Smooth muscle cell (in vitro differentiated cells): Measurements from ENCODE around the gene MIER2. TPM values are rescaled to one million over a fixed set of nuclear protein-coding genes. Genes with fewer than 3 reads are reported as not detected.
A peak's percentile ranks its signal among the peaks of the same experiment; 100 is the strongest.

Experiments used
- DNase-seq: peaks from one replicate; lab custom pipeline; 2025; ENCODE audit not compliant: unreplicated experiment; lab: John Stamatoyannopoulos, UW
- H2AFZ ChIP-seq: fragments of 200-600 bp; sonication (generic); 2 replicates; pipeline ENCODE4 v1.6.0; 2016; ENCODE audit warnings: antibody characterized with exemption, low read depth, mild to moderate bottlenecking
- H3F3A ChIP-seq: fragments of 200-600 bp; sonication (generic); 2 replicates; pipeline ENCODE4 v1.6.0; 2017; ENCODE audit warnings: antibody characterized with exemption, low read depth
- H3K27ac ChIP-seq: fragments of 200-600 bp; sonication (generic); 2 replicates; pipeline ENCODE4 v1.5.1; 2016; ENCODE audit warnings: low read depth, mild to moderate bottlenecking
- H3K27me3 ChIP-seq: fragments of 200-600 bp; sonication (generic); 2 replicates; pipeline ENCODE4 v1.6.1; 2016; ENCODE audit warnings: low read depth, mild to moderate bottlenecking
- H3K36me3 ChIP-seq: fragments of 200-600 bp; sonication (generic); 2 replicates; pipeline ENCODE4 v1.5.1; 2016; ENCODE audit warnings: low read depth
- H3K4me1 ChIP-seq: fragments of 200-600 bp; sonication (generic); 2 replicates; pipeline ENCODE4 v1.5.1; 2016; ENCODE audit warnings: low read depth
- H3K4me2 ChIP-seq: fragments of 200-600 bp; sonication (generic); 2 replicates; pipeline ENCODE4 v1.6.0; 2016; ENCODE audit warnings: mild to moderate bottlenecking
- H3K4me3 ChIP-seq: fragments of 200-600 bp; sonication (generic); 2 replicates; pipeline ENCODE4 v1.5.1; 2016; ENCODE audit warnings: mild to moderate bottlenecking
- H3K79me2 ChIP-seq: fragments of 200-600 bp; sonication (generic); 2 replicates; pipeline ENCODE4 v1.6.0; 2016; ENCODE audit warnings: low read depth, mild to moderate bottlenecking
- H3K9ac ChIP-seq: fragments of 200-600 bp; sonication (generic); 2 replicates; pipeline ENCODE4 v1.6.0; 2016; ENCODE audit warnings: low read depth
- H3K9me3 ChIP-seq: fragments of 200-600 bp; sonication (generic); replicated peaks from 2 replicates; pipeline ENCODE4 v1.5.1; 2016; ENCODE audit warnings: low read depth
- H4K20me1 ChIP-seq: fragments of 200-600 bp; sonication (generic); 2 replicates; pipeline ENCODE4 v1.6.0; 2016; ENCODE audit warnings: low read depth
- CTCF ChIP-seq: fragments of 200-600 bp; sonication (generic); IDR thresholded peaks from 2 replicates; pipeline ENCODE4 v1.5.1; 2017; ENCODE audit warnings: borderline replicate concordance, mild to moderate bottlenecking, antibody characterized with exemption; ENCODE audit not compliant: insufficient read depth, poor library complexity, severe bottlenecking
- WGBS: methylation state at CpG from one replicate; pipeline ENCODE4 v1.1.7; 2016; ENCODE audit warnings: low lambda C conversion rate; 5-methylcytosine and 5-hydroxymethylcytosine counted together
- polyA plus RNA-seq: library from polyadenylated mRNA; unstranded; fragments of >200 nt; fragmentation: Nextera tagmentation; extraction: Ambion mirVana; gene quantifications from 2 replicates; pipeline ENCODE4 v1.2.1, GENCODE V29; 2016
- total RNA-seq: library from RNA; depleted of rRNA; stranded (reverse); fragments of >200 nt; gene quantifications from 2 replicates; pipeline ENCODE4 v1.2.3, GENCODE V29; 2014

MIER2 gene
- total and polyA plus RNA-seq, 2 experiments from 2014 or later = 12.7 to 79.7 TPM

- H3K4me3 ChIP-seq = no peak overlapping the region
- no peak overlapping the region for H3K27ac ChIP-seq
- no peaks in the 10 kb centered on the region for H3K36me3 ChIP-seq
- H3K9ac ChIP-seq = no peak overlapping the region
- DNase-seq = no peak
- TF ChIP-seq CTCF = no peak
- H3F3A ChIP-seq = no peaks in the 10 kb centered on the region
- no peak overlapping the region for H2AFZ ChIP-seq
- peaks cover 7% of the 10 kb centered on the region for H3K4me1 ChIP-seq
- peaks cover 38% of the 10 kb centered on the region for H3K27me3 ChIP-seq
- H4K20me1 ChIP-seq = no peaks in the 10 kb centered on the region
- H3K4me2 ChIP-seq = peak overlapping the region; percentile 74
- 67% methylated on average over 13 of the region's 13 CpGs for whole genome bisulfite sequencing
- H3K9me3 ChIP-seq = no peaks in the 10 kb centered on the region
- H3K79me2 ChIP-seq = no peaks in the 10 kb centered on the region
Observed at GRCh38 chr19:295687-296370, 48.8 kb downstream of the MIER2 start.

GRCh38 chr19:294946-295686 lies 49.5 kb downstream of the MIER2 start:
- no peaks in the 10 kb centered on the region for H3K79me2 ChIP-seq
- H3K27me3 ChIP-seq = peaks cover 45% of the 10 kb centered on the region
- peak overlapping the region; percentile 11 for H3K4me3 ChIP-seq
- no peaks in the 10 kb centered on the region for H3F3A ChIP-seq
- H4K20me1 ChIP-seq = no peaks in the 10 kb centered on the region
- H3K9ac ChIP-seq = no peak overlapping the region
- peak overlapping the region; percentile 74 for H3K4me2 ChIP-seq
- H3K36me3 ChIP-seq = no peaks in the 10 kb centered on the region
- no peak for DNase-seq
- no peak overlapping the region for H2AFZ ChIP-seq
- H3K9me3 ChIP-seq = no peaks in the 10 kb centered on the region
- WGBS = 12% methylated on average over 38 of the region's 38 CpGs
- TF ChIP-seq CTCF = peak; percentile 69
- no peak overlapping the region for H3K27ac ChIP-seq
- H3K4me1 ChIP-seq = peaks cover 12% of the 10 kb centered on the region

GRCh38 chr19:294341-294945 lies 50.2 kb downstream of the MIER2 start:
- Histone ChIP-seq H3F3A (no peaks in the 10 kb centered on the region), H3K9ac (no peak overlapping the region), H3K36me3 (no peaks in the 10 kb centered on the region), H3K4me1 (peaks cover 13% of the 10 kb centered on the region), H3K79me2 (no peaks in the 10 kb centered on the region), H3K4me2 (peak overlapping the region; percentile 74), H4K20me1 (no peaks in the 10 kb centered on the region), H2AFZ (no peak overlapping the region), H3K27ac (no peak overlapping the region), H3K4me3 (peak overlapping the region; percentile 11), H3K27me3 (peaks cover 50% of the 10 kb centered on the region), H3K9me3 (no peaks in the 10 kb centered on the region)
- 31% methylated on average over 29 of the region's 29 CpGs for WGBS
- TF ChIP-seq CTCF = no peak
- no peak for DNase-seq
